Esophagus squamous epithelium (tissue), 5 donors: ENCODE measurements around the gene CYP26A1. TPM values are rescaled to one million over a fixed set of nuclear protein-coding genes. Genes with fewer than 3 reads are reported as not detected.

Source experiments
- DNase-seq: peaks from one replicate; lab custom pipeline; 2025; lab: John Stamatoyannopoulos, UW
- H3K27ac ChIP-seq, 4 donors: fragments of 200-600 bp; sonication (generic); one replicate each; pipeline ENCODE4 v1.5.1; 2016 to 2019; ENCODE audit warnings: mild to moderate bottlenecking in 1 of 4
- H3K27me3 ChIP-seq, 4 donors: fragments of 200-600 bp; sonication (generic); 1 replicate in 3 of 4; 2 replicates in 1 of 4; pipeline versions ENCODE4 v1.5.1 to v1.6.0; 2017 to 2021; ENCODE audit warnings: antibody characterized with exemption in 1 of 4
- H3K36me3 ChIP-seq, 3 donors: fragments of 200-600 bp; sonication (generic); one replicate each; pipeline ENCODE4 v1.5.1; 2016 to 2019
- H3K4me1 ChIP-seq, 3 donors: fragments of 200-600 bp; sonication (generic); one replicate each; pipeline ENCODE4 v1.5.1; 2017 to 2019
- H3K4me3 ChIP-seq, 4 donors: fragments of 200-600 bp; sonication (generic); 1 replicate in 3 of 4; 2 replicates in 1 of 4; pipeline ENCODE4 v1.5.1; 2016 to 2019; ENCODE audit warnings: mild to moderate bottlenecking in 2 of 4, moderate library complexity in 1 of 4
- H3K9me3 ChIP-seq, 3 donors: fragments of 200-600 bp; sonication (generic); one replicate each; pipeline ENCODE4 v1.5.1; 2016 to 2019
- POLR2A ChIP-seq, 4 donors: fragments of 450-650 bp; IDR thresholded peaks; one replicate each; pipeline ENCODE4 v1.6.1; 2017; ENCODE audit warnings: antibody characterized with exemption in 4 of 4, mild to moderate bottlenecking in 4 of 4, moderate library complexity in 3 of 4
- WGBS, 2 donors: methylation state at CpG; one replicate each; pipeline ENCODE4 v1.1.5; 2018; 5-methylcytosine and 5-hydroxymethylcytosine counted together
- intact Hi-C: fragments of 100-400 bp; cut with DNase I; formaldehyde crosslinking; loops from one replicate; pipeline ENCODE4 v1.15.0; 2022
- total RNA-seq, 4 donors: library from RNA; depleted of rRNA; stranded (reverse); fragments of >200 nt; gene quantifications; one replicate each; pipeline ENCODE4 v1.1.0, GENCODE V29; 2016
- TF ChIP-seq, protein P1 (sequence below), 6 experiments: fragments of 450-650 bp in 4 of 6; fragments of 200-600 bp in 2 of 6; sonication (generic) in 2 of 6; IDR thresholded peaks; one replicate each; pipeline ENCODE4 v1.5.1; 2016 to 2019; ENCODE audit warnings: antibody characterized with exemption in 6 of 6, mild to moderate bottlenecking in 4 of 6, moderate library complexity in 4 of 6
- donor health status: DM: yes; HTN: yes; CAD: no.

Gene CYP26A1
- total RNA-seq, 4 donors from 2014 or later = not detected

DNA sequence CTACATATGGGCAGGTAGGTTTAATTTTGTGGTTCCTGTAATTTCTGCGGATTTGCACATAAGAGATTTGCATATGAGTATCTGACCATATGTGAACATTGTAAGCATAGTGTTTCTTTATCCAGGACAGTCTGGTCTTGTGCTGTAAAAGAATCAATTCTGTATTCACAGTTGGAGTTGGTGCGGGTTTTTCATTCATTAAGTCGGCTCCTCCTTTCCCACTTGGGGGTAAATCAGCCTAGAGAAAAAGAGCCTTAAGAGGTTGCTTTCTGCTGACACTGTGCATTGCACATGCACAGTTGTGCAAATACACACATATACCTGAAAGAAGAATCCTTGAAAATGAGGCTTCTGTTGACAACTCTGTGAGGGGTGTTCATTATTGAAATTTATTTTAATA is 19.2 kb upstream of the CYP26A1 start:
- H3K4me1 ChIP-seq = no peaks in the 10 kb centered on the region
- no peak for DNase-seq
- TF ChIP-seq, protein P1, sequence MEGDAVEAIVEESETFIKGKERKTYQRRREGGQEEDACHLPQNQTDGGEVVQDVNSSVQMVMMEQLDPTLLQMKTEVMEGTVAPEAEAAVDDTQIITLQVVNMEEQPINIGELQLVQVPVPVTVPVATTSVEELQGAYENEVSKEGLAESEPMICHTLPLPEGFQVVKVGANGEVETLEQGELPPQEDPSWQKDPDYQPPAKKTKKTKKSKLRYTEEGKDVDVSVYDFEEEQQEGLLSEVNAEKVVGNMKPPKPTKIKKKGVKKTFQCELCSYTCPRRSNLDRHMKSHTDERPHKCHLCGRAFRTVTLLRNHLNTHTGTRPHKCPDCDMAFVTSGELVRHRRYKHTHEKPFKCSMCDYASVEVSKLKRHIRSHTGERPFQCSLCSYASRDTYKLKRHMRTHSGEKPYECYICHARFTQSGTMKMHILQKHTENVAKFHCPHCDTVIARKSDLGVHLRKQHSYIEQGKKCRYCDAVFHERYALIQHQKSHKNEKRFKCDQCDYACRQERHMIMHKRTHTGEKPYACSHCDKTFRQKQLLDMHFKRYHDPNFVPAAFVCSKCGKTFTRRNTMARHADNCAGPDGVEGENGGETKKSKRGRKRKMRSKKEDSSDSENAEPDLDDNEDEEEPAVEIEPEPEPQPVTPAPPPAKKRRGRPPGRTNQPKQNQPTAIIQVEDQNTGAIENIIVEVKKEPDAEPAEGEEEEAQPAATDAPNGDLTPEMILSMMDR (IDR thresholded peaks at IDR 0.05) = no peak
- TF ChIP-seq POLR2A (IDR thresholded peaks at IDR 0.05) = no peak
- no peaks in the 10 kb centered on the region for H3K9me3 ChIP-seq
- H3K4me3 ChIP-seq = no peak overlapping the region
- peaks cover 0 to 29% (median 3%) of the 10 kb centered on the region in 4 donors for H3K27me3 ChIP-seq
- intact Hi-C loops = no loop called here
- peaks cover 0 to 6% (median 0%) of the 10 kb centered on the region in 3 donors for H3K36me3 ChIP-seq
- H3K27ac ChIP-seq = no peak overlapping the region
- WGBS, 2 donors = 83 to 89% methylated on average over 3 of the region's 3 CpGs

DNA sequence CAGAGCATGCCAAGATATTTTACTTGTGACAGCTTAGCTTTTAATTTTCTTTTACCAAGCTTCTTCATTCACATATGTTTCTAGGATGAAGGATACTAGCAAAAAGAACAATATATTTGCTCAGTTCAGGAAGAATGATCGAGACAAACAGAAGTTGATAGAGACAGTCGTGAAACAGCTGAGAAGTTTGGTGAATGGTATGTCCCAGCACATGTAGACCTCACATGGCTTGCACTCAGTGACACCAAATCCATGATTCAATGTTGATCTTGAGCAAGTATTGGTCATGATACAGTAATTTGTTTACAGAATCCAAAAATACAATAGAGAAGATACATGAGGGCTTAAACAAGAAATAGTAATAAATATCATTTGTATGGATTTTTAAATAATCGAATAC is 15.6 kb upstream of the CYP26A1 start:
- intact Hi-C loops = no loop called here
- H3K27me3 ChIP-seq = peaks cover 2 to 66% (median 13%) of the 10 kb centered on the region in 4 donors
- 87 to 89% methylated on average over 3 of the region's 3 CpGs for WGBS, 2 donors

DNA sequence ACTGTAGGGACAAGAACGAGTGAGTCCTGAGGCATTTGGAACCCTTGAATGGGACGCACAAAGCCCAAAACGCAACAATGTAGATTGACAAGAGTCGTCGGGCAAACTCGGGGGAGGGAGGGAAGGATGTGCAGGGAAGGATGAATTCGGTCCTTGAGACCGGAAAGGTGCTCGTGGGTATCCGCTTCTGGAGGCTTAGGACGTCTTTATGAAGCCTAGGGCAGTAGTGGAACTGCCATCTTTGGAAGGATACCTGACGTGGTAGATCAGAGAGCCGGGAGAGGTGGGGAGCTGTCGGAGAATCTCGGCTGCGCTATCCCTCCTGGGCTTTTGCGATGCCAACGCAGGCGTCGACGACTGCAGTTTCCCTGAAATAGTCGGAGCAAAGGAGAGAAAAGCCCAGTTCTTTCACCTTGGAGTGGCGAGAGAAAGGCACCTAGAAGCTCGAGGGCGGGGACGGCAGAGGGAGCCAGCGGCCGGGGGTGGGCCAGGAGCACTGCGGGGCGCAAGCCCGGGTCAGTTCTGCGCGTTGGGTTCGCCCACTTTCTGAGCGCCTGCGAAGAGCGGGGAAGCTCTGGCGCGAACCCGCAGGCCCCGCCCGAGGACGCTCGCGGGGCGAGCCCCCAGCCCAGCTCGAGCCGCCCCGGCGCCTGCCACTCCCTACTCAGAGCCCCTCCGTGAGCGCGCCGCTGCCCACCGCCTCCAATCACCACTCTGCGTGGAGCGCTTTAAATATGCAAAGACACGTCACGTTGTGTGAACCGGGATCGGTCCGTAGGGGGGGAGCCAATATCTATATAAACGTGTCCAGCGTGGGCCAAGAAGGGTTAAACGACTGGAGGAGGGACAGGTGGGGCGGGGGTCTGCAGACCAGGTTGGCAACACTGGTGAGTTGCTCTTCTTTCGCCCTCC is 13.5 kb upstream of the CYP26A1 start, which contains the start of gene CYP26C1:
Gene CYP26C1, plus strand, starts transcription at position 824 of the 912 bp plus-strand sequence. CDS start 466 bp downstream, outside the sequence.
- H3K9me3 ChIP-seq = no peaks in the 10 kb centered on the region
- H3K27me3 ChIP-seq = peaks cover 2 to 86% (median 22%) of the 10 kb centered on the region in 4 donors
- peak within 1 kb of the TSS in 1 of 4 donors; percentile 5 for H3K4me3 ChIP-seq
- DNase-seq = no peak
- intact Hi-C loops = no loop called here
- H3K36me3 ChIP-seq = peaks cover 0 to 6% (median 0%) of the 10 kb centered on the region in 3 donors
- TF ChIP-seq POLR2A (IDR thresholded peaks at IDR 0.05) = no peak
- TF ChIP-seq, protein P1 (IDR thresholded peaks at IDR 0.05) = no peak
- WGBS, 2 donors = 35% methylated on average over 52 to 55 of the region's 67 CpGs
- no peak within 1 kb of the TSS for H3K27ac ChIP-seq
- peaks cover 14 to 36% (median 26%) of the 10 kb centered on the region in 3 donors for H3K4me1 ChIP-seq

More for the DNA sequence above, 15.6 kb upstream of the CYP26A1 start:
- Histone ChIP-seq H3K36me3 (peaks cover 0 to 6% (median 0%) of the 10 kb centered on the region in 3 donors), H3K9me3 (no peaks in the 10 kb centered on the region), H3K4me1 (peaks cover 14 to 34% (median 24%) of the 10 kb centered on the region in 3 donors), H3K27ac (no peak overlapping the region), H3K4me3 (no peak overlapping the region)
- TF ChIP-seq, protein P1 (IDR thresholded peaks at IDR 0.05) = no peak
- no peak for TF ChIP-seq POLR2A (IDR thresholded peaks at IDR 0.05)
- no peak for DNase-seq

- Histone ChIP-seq H3K27me3 (peaks cover 2 to 95% (median 23%) of the 10 kb centered on the region in 4 donors), H3K36me3 (peaks cover 0 to 6% (median 0%) of the 10 kb centered on the region in 3 donors), H3K4me1 (peaks cover 14 to 42% (median 32%) of the 10 kb centered on the region in 3 donors), H3K27ac (no peak overlapping the region), H3K9me3 (no peaks in the 10 kb centered on the region), H3K4me3 (peak overlapping the region in 1 of 4 donors; percentile 5)
- TF ChIP-seq, protein P1 (IDR thresholded peaks at IDR 0.05) = no peak
- WGBS, 2 donors = 32 to 33% methylated on average over 22 to 25 of the region's 45 CpGs
- DNase-seq = no peak
- intact Hi-C loops = no loop called here
Observed at GRCh38 chr10:93060887-93061593, 12.7 kb upstream of the CYP26A1 start.
